ENCODE data around the gene UBXN10.

GRCh38 chr1:20138346-20138745, 47.5 kb upstream of the UBXN10 start:
- TF ChIP-seq CTCF (IDR thresholded peaks at IDR 0.05) (no peak), POLR2A (IDR thresholded peaks at IDR 0.05; ENCODE audit: low read depth) (no peak)

All from esophagus muscularis mucosa (tissue), 3 donors.